Peyer's patch (tissue), 4 donors: ENCODE measurements around the gene MOSPD3.

Experiments
- CTCF ChIP-seq, 6 experiments: fragments of 450-650 bp in 4 of 6; fragments of 200-600 bp in 2 of 6; sonication (generic) in 1 of 6; IDR thresholded peaks; one replicate each; pipeline ENCODE4 v1.5.1; 2017 to 2019; ENCODE audit warnings: antibody characterized with exemption in 6 of 6, mild to moderate bottlenecking in 3 of 6, moderate library complexity in 1 of 6
- POLR2A ChIP-seq, 2 donors: fragments of 450-650 bp; IDR thresholded peaks; one replicate each; pipeline ENCODE4 v1.5.1; 2017; ENCODE audit warnings: antibody characterized with exemption in 2 of 2, mild to moderate bottlenecking in 2 of 2, moderate library complexity in 2 of 2

GRCh38 chr7:100590077-100590737 lies 22.1 kb upstream of the MOSPD3 start:
- TF ChIP-seq CTCF (IDR thresholded peaks at IDR 0.05) (no peak), POLR2A (IDR thresholded peaks at IDR 0.05) (no peak)
